Vagina (tissue), 2 donors: Measurements from ENCODE around the gene MYO10.

Experiments used
- CTCF ChIP-seq, 3 experiments: fragments of 450-650 bp in 2 of 3; fragments of 200-600 bp in 1 of 3; sonication (generic) in 1 of 3; IDR thresholded peaks; one replicate each; pipeline ENCODE4 v1.5.1; 2017 to 2019; ENCODE audit warnings: antibody characterized with exemption in 3 of 3, mild to moderate bottlenecking in 2 of 3, moderate library complexity in 2 of 3
- POLR2A ChIP-seq, 2 donors: fragments of 450-650 bp; IDR thresholded peaks; one replicate each; pipeline ENCODE4 v1.6.1; 2017; ENCODE audit warnings: antibody characterized with exemption in 2 of 2, mild to moderate bottlenecking in 2 of 2, moderate library complexity in 2 of 2
- POLR2AphosphoS5 ChIP-seq, 2 donors: sonication (generic); formaldehyde crosslinking; IDR thresholded peaks; one replicate each; pipeline ENCODE4 v1.9.0; 2017; ENCODE audit warnings: antibody characterized with exemption in 2 of 2, mild to moderate bottlenecking in 2 of 2, low read depth in 1 of 2; ENCODE audit not compliant: insufficient read depth in 1 of 2

DNA sequence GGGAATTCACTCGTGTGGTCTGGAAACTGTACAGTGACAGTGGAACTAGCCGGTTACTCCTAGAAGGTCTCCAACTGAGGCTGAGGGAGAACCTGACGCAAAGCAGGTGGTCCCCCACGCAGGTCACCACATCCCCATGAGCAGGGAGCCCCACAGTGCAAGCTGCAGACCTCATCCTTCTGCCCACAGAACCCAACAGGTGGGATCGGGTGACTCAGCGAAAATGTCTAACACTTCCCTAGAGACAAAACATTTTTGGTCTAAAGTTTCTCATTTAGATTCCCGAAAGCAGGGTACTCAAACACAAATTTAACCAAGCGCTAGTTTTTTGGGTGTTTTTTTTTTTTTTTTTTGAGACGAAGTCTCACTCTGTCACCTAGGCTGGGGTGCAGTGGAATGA, 256.9 kb downstream of the MYO10 start:
- TF ChIP-seq CTCF (IDR thresholded peaks at IDR 0.05) (no peak), POLR2A (IDR thresholded peaks at IDR 0.05) (no peak), POLR2AphosphoS5 (IDR thresholded peaks at IDR 0.05; ENCODE audit: insufficient read depth in 1 of 2, low read depth in 1 of 2) (no peak)
